SJCRH30 (cell line): ENCODE measurements around the gene SLC13A3. TPM values are rescaled to one million over a fixed set of nuclear protein-coding genes. Genes with fewer than 3 reads are reported as not detected.

Experiments
- DNase-seq, 2 experiments: peaks; one replicate each; pipeline ENCODE4 v3.0.0-alpha.2; 2015 to 2020
- H3K27ac ChIP-seq: fragments of 250-450 bp; sonication (Bioruptor Pico); 2 replicates; pipeline ENCODE4 v1.5.1; 2020; ENCODE audit warnings: mild to moderate bottlenecking, moderate library complexity
- H3K27me3 ChIP-seq: fragments of 250-450 bp; sonication (Bioruptor Pico); 2 replicates; pipeline ENCODE4 v1.5.1; 2020; ENCODE audit warnings: mild to moderate bottlenecking, moderate library complexity
- H3K36me3 ChIP-seq: fragments of 250-450 bp; sonication (Bioruptor Pico); 2 replicates; pipeline ENCODE4 v1.5.1; 2020; ENCODE audit warnings: mild to moderate bottlenecking, moderate library complexity
- H3K4me1 ChIP-seq: fragments of 250-450 bp; sonication (Bioruptor Pico); 2 replicates; pipeline ENCODE4 v1.5.1; 2020; ENCODE audit warnings: mild to moderate bottlenecking, moderate library complexity
- H3K4me3 ChIP-seq: fragments of 250-450 bp; sonication (Bioruptor Pico); 2 replicates; pipeline ENCODE4 v1.5.1; 2020; ENCODE audit warnings: mild to moderate bottlenecking, moderate library complexity
- H3K9me3 ChIP-seq: fragments of 250-450 bp; sonication (Bioruptor Pico); replicated peaks from 2 replicates; pipeline ENCODE4 v1.5.1; 2020; ENCODE audit warnings: mild to moderate bottlenecking, moderate library complexity
- total RNA-seq: library from RNA; depleted of rRNA; stranded (reverse); fragments of >200 nt; shearing (Covaris generic); gene quantifications from 2 replicates; pipeline ENCODE4 v1.2.3, GENCODE V29; 2014

SLC13A3 gene
- total RNA-seq, 1 experiment from 2014 or later, result not detected

GRCh38 chr20:46602429-46602828 lies 48.8 kb downstream of the SLC13A3 start:
- no peak for DNase-seq
- Histone ChIP-seq H3K9me3 (no peaks in the 10 kb centered on the region), H3K27me3 (peaks cover 5% of the 10 kb centered on the region; the same call in 1 of the 2 replicates)

GRCh38 chr20:46601603-46602122 lies 49.6 kb downstream of the SLC13A3 start:
- Histone ChIP-seq H3K27ac (no peak overlapping the region), H3K27me3 (peaks cover 9% of the 10 kb centered on the region; the same call in 1 of the 2 replicates), H3K4me1 (no peaks in the 10 kb centered on the region), H3K36me3 (no peaks in the 10 kb centered on the region), H3K4me3 (no peak overlapping the region), H3K9me3 (no peaks in the 10 kb centered on the region)
- DNase-seq, result no peak

More at GRCh38 chr20:46602429-46602828, 48.8 kb downstream of the SLC13A3 start:
- Histone ChIP-seq H3K27ac (no peak overlapping the region), H3K4me1 (no peaks in the 10 kb centered on the region), H3K4me3 (no peak overlapping the region), H3K36me3 (no peaks in the 10 kb centered on the region)

DNA sequence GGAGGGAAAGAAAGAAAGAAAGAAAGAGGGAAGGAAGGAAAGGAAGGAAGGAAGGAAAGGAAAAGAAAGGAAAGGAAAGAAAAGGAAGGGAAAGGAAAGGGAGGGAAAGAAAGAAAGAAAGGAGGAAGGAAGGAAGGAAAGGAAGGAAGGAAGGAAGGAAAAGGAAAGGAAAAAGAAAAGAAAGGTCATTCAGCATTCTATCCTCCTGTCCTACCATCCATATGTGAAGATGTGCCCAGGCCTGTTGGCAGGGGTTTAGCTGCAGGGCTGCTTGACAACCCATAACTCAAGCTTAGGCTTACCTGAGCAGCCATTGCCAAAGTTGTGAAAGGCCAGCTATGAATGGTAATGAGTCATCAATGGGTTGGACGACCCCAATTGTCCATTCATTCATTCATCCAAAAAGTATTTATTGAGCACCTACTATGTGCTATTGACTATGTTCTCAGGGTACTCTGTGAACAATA lies 50.9 kb downstream of the SLC13A3 start:
- Histone ChIP-seq H3K4me1 (no peaks in the 10 kb centered on the region), H3K36me3 (no peaks in the 10 kb centered on the region), H3K27me3 (peaks cover 9% of the 10 kb centered on the region; the same call in 1 of the 2 replicates), H3K4me3 (no peak overlapping the region), H3K27ac (no peak overlapping the region), H3K9me3 (no peaks in the 10 kb centered on the region)
- DNase-seq, result no peak

DNA sequence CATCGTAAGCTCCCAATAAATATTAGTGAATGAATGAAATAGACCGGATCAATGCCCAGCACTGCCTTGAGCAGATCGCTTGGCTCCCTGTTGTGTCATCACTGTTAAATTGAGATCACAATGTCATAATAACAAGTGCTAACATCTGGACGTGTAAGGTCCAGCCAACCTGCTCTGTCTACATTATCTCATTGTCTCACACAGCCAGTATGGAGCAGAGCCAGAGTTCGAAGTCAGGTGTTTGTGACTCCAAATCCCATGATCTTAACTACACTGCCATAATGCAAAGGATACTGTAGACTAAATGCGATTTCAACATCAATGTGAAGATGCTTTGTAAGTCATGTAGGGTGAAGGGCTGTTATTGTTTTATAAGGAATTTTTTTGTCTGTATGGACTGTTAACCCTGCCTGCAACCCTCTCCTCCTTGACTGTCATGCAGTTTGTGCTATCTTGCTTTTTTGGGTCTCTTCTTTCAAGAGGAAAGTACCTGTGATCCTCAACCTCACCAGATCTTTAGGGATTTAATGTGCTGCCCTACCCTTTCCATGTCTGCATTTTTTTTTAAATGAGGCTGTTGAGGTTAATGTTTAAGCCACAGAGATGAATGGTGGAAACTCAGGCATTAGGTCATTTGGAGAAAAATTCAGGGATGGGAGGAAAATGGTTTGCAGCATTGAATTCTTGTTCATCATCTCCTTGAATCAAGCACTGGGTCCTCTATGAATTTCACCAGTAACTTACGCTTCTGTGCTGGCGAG lies 51.9 kb downstream of the SLC13A3 start:
- Histone ChIP-seq H3K27me3 (peaks cover 13% of the 10 kb centered on the region; the same call in 1 of the 2 replicates), H3K27ac (no peak overlapping the region), H3K9me3 (no peaks in the 10 kb centered on the region), H3K4me3 (no peak overlapping the region), H3K4me1 (no peaks in the 10 kb centered on the region), H3K36me3 (no peaks in the 10 kb centered on the region)
- DNase-seq, result no peak

GRCh38 chr20:46595933-46596332 lies 55.3 kb downstream of the SLC13A3 start:
- Histone ChIP-seq H3K4me1 (no peaks in the 10 kb centered on the region), H3K4me3 (no peak overlapping the region), H3K27ac (no peak overlapping the region), H3K27me3 (peaks cover 8% of the 10 kb centered on the region), H3K36me3 (no peaks in the 10 kb centered on the region), H3K9me3 (peaks cover 5% of the 10 kb centered on the region; the same call in 1 of the 2 replicates)
- no peak for DNase-seq

DNA sequence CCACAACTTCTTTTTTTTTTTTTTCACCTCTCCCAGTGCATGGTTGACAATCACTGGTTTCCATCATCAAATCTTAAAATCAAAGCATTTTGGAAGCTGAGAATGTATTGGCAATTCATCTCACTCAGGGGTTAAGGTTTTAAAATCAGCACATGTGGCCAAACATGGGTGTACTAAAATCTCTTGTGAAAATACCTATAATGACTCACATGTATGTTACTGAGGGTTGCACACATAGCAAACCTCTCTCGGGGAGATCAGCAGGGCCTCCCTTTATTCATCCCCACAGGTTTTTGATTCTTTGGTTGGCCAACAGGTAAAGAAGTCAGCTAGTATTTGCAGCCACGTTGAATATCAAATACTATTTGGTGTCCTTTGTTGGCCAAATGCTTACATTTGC lies 56.5 kb downstream of the SLC13A3 start:
- H3K4me1 ChIP-seq, result peaks cover 6% of the 10 kb centered on the region; the same call in 1 of the 2 replicates

DNA sequence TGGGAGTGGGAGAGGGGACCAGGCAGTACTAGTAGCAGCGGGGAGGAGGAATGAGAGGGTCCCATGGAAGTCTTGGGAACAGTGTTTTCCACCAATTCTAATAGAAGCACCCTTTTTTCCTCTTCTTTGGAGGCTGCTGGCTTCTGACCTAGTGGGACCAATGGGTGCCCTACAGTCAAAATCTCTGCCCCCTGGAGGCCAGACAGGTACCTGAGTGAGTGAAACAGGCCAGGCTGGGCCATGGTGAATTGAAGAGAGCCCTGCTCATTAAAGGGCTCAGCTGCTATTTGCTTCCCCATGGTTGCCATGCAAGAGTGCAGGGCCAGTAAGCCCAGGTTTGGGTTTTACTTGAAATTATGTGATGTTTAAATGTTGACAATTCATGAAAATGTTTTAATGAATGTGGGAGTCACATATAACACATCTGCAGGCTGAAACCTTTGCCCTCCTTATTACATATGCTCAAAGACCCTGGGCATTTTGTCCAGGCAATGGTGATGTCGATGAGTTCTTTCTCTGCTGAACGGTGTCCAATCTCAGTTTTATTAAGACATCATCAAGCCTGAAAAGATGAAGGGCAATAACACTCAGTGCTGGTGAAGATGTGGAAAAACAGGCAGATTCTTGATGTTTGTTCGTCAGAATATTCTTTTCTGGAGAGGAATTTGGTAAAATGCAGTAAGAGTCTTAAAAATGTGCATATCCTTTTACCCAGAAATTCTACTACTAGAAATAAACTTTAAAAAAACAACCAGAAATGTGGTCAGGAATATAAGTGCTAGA lies 58.5 kb downstream of the SLC13A3 start:
- Histone ChIP-seq H3K4me3 (no peak overlapping the region), H3K27ac (no peak overlapping the region), H3K27me3 (peaks cover 8% of the 10 kb centered on the region), H3K9me3 (peaks cover 9% of the 10 kb centered on the region), H3K36me3 (no peaks in the 10 kb centered on the region), H3K4me1 (peaks cover 6% of the 10 kb centered on the region; the same call in 1 of the 2 replicates)
- DNase-seq, result peak in 1 of 2 experiments; percentile 36

More for the DNA sequence above, 56.5 kb downstream of the SLC13A3 start:
- peaks cover 5% of the 10 kb centered on the region; the same call in 1 of the 2 replicates for H3K9me3 ChIP-seq
- H3K27ac ChIP-seq, result no peak overlapping the region
- peaks cover 8% of the 10 kb centered on the region for H3K27me3 ChIP-seq
- no peak overlapping the region for H3K4me3 ChIP-seq
- DNase-seq, result no peak
- no peaks in the 10 kb centered on the region for H3K36me3 ChIP-seq

DNA sequence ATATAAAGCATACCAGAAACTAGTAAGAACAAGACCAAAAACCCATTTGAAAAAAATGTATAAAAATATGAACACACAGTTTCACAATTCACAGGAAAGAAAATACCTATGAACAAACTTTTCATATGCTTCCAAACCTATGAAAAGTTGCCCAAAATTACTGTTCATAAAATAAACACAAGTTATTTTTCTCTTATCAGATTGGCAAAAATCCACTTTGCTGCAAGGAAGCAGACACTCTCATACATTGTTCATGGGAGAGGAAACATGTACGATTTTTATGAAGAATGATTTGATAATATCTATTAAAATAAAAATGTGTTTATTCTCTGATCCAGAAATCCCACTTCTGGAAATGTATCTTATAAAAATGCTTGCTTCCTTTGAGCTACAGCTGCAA lies 60.8 kb downstream of the SLC13A3 start:
- Histone ChIP-seq H3K36me3 (no peaks in the 10 kb centered on the region), H3K27ac (no peak overlapping the region), H3K27me3 (peaks cover 4% of the 10 kb centered on the region), H3K4me3 (no peak overlapping the region), H3K4me1 (peaks cover 6% of the 10 kb centered on the region; the same call in 1 of the 2 replicates), H3K9me3 (peaks cover 9% of the 10 kb centered on the region)
- DNase-seq, result no peak

- Histone ChIP-seq H3K36me3 (no peaks in the 10 kb centered on the region), H3K27me3 (peaks cover 2% of the 10 kb centered on the region), H3K9me3 (peaks cover 9% of the 10 kb centered on the region), H3K27ac (no peak overlapping the region), H3K4me1 (peaks cover 6% of the 10 kb centered on the region; the same call in 1 of the 2 replicates), H3K4me3 (no peak overlapping the region)
- no peak for DNase-seq
Measured at GRCh38 chr20:46588532-46589511, 62.4 kb downstream of the SLC13A3 start.

DNA sequence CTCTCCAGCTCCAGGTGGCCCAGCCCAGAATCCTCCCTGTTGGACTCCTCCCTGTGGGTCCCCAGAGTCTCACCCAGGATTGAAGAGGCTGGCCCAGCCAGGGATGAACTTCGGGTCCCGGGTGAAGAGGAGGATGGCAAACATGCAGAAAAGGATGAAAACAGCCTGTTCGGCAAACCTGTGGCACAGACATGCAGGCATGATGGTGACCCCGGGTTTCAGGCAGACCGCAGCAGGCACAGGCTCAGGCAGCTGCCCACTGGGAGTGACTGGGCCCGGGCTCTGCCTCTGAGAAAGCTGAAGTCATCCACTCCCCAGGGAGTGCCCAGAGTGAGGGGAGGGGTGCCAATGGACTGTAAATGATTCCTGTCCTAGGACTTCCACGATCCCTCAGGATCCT lies 63.3 kb downstream of the SLC13A3 start:
- H3K27me3 ChIP-seq, result peaks cover 7% of the 10 kb centered on the region
- no peak overlapping the region for H3K27ac ChIP-seq
- DNase-seq, result no peak
- H3K4me3 ChIP-seq, result no peak overlapping the region
- H3K4me1 ChIP-seq, result peaks cover 6% of the 10 kb centered on the region; the same call in 1 of the 2 replicates
- H3K9me3 ChIP-seq, result peaks cover 9% of the 10 kb centered on the region
- no peaks in the 10 kb centered on the region for H3K36me3 ChIP-seq

GRCh38 chr20:46586724-46587123 lies 64.5 kb downstream of the SLC13A3 start:
- H3K36me3 ChIP-seq, result no peaks in the 10 kb centered on the region
- no peak for DNase-seq
- H3K27me3 ChIP-seq, result peaks cover 7% of the 10 kb centered on the region
- H3K27ac ChIP-seq, result no peak overlapping the region
- H3K9me3 ChIP-seq, result peaks cover 9% of the 10 kb centered on the region
- H3K4me1 ChIP-seq, result peaks cover 6% of the 10 kb centered on the region; the same call in 1 of the 2 replicates
- no peak overlapping the region for H3K4me3 ChIP-seq

GRCh38 chr20:46584508-46584907 lies 66.8 kb downstream of the SLC13A3 start:
- Histone ChIP-seq H3K9me3 (peaks cover 6% of the 10 kb centered on the region), H3K4me3 (no peak overlapping the region), H3K36me3 (no peaks in the 10 kb centered on the region), H3K27ac (no peak overlapping the region), H3K27me3 (peaks cover 7% of the 10 kb centered on the region; the same call in 1 of the 2 replicates), H3K4me1 (no peaks in the 10 kb centered on the region)
- DNase-seq, result no peak

DNA sequence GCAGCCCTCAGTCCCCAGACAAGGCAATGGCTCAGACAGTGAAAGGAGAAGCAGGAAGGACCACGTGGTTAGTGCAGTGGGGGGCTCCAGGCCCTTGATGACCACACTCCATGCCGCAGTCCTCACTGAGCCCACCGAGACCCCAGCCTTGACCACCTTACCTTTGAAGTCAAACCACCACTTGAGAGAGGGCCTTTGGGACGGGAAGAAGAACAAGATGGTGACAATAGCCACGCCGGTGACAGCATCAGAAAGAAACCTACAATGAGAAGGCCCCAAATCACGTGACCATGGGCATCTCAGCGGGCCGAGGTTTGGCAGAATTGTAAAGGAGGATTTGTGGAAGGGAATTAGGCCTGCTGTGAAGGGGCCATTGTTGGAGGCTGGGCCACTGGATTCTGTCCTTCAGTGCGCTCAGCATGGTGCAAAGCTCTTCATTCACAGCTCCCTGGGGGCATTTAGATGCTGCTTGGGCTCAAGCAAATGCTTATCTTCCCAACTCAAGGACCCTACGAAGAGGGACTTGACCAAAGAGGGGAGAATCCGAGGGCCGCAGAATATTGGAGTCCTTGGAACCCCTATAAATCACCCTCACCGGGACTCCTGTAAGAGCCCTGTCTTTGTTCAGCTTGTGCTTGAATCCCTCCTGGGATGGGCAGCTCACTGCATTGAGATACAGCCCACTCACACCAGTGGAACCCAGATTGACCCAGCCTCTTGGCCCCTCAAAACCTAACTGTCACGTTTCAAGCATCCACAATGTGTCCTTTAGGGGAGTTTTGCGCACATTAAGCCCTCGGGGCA lies 67.6 kb downstream of the SLC13A3 start:
- peak in 1 of 2 experiments; percentile 28 for DNase-seq
- 0 out of 2 replicates have a peak, but pooled peaks cover 7% of the 10 kb centered on the region for H3K9me3 ChIP-seq
- peaks cover 7% of the 10 kb centered on the region; the same call in 1 of the 2 replicates for H3K27me3 ChIP-seq
- no peaks in the 10 kb centered on the region for H3K36me3 ChIP-seq
- no peaks in the 10 kb centered on the region for H3K4me1 ChIP-seq
- no peak overlapping the region for H3K4me3 ChIP-seq
- no peak overlapping the region for H3K27ac ChIP-seq
